Erythroblast (primary cell): ENCODE results near the gene CYTH3.

Experiments used
- GATA1 ChIP-seq: IDR thresholded peaks from 2 replicates; pipeline ENCODE4 v1.6.1; 2011; ENCODE audit warnings: low read depth, mild to moderate bottlenecking, control low read depth, low read length, moderate library complexity
- POLR2A ChIP-seq: IDR thresholded peaks from 2 replicates; pipeline ENCODE4 v1.6.1; 2011; ENCODE audit warnings: mild to moderate bottlenecking, low read length

- TF ChIP-seq POLR2A (no peak), GATA1 (no peak)
Measured at GRCh38 chr7:6290319-6290741, 17.9 kb upstream of the CYTH3 start.
